Measurements from ENCODE around the gene SMIM5.
"Not testable (repeated sequence)": the region's sequence is repeated elsewhere in the genome, so short reads cannot be mapped to it uniquely, and the experiment has no call there.

The SMIM5 gene

DNA sequence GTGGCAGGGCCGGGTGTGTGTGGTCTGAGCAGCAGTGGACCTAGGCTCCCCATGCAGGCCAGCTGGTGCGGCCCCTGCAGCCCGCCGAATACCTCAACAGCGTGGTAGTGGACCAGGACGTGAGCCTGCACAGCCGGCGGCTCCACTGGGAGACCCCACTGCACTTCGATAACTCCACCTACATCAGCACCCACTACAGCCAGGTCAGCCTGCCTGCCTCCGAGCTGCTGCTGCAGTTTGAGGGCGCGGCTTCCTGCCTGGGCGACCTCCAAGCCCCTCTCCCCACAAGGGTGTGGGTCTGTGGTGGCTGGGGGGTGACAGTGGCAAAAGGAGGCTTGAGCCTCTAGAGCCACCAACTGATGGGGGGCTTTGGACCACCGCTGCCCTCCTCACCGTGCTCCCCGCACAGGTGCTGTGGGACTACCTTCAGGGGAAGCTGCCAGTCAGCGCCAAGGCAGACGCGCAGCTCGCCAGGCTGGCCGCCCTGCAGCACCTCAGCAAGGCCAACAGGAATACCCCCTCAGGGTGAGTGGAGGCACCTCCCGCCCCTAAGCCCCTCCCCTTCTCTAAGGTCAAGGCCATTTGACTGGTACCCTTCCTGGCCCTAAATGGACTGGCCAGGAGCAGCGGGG, 8.4 kb upstream of the SMIM5 start:
- no peak for DNase-seq (ENCODE audit: low read depth in 1 of 2, low spot score in 1 of 2)

DNA sequence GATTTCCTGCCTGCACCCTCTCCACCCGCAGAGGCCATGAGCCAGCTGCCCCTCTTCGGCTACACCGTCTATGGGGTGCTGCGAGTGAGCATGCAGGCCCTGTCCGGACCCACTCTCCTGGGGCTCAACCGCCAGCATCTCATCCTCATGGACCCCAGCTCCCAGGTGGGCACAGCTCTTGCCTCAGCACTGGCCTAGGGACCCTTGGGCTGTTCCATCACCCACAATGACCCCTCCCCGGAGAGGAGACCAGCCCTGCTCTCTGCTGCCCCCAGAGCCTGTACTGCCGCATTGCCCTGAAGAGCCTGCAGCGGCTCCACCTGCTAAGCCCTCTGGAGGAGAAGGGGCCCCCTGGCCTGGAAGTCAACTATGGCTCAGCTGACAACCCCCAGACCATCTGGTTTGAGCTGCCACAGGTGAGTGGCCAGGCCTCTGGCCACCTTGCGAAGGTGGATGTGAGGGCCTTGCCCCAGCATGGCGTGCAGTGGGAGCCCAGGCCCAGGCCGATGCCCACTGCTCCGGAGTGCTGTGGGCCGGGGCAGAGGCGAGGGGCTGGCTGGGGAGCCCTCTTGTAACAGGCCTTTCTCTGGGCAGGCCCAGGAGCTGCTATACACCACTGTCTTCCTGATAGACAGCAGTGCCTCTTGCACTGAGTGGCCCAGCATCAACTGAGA, 7.3 kb upstream of the SMIM5 start:
- DNase-seq (ENCODE audit: low read depth in 1 of 2, low spot score in 1 of 2): no peak

DNA sequence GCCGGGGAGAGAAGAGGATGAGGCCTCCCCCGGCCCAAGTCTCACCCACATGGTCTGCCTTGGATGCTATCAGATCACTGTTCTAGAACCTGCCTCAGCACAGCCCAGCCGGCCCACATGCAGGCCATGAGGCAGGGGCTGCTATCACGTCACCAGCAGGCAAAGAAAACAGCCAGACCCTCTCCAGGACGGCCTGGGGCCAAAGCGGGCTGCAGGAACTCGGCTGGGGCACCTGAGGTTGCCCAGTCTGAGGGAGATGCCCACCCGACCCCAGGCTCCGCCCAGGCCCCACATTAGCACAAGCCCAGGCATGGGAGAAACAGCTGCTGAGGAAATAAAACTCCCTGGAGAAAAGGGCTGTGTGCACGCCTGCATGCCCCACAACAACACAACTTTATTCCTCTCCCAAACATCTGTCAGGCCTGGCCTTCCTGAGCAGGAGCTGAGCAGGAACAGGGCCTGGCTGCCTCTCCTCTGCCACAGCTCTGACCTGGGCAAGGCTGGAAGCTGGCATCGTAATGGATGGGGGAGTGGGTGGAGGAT, 6.7 kb upstream of the SMIM5 start:
- DNase-seq (ENCODE audit: low read depth in 1 of 2, low spot score in 1 of 2): no peak

DNA sequence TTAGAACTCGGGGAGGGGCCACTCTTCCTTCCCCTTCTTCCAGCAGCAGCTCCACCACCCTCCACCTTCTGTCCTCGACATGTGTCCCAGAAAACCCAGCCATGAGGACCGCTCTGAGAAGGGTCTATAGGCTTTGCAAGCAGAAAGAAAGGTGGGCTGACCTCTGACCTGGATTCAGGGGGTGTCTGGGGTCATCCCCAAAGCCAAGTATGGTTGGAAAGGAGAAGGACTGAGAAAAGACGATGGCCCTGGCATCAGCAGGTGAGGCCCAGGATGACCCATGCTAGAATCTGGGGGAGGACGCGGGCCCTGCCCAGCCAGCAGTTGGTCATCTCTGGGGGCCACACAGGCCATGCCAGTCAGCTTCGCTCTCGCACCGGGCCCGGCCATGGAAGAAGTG, 6.1 kb upstream of the SMIM5 start:
- DNase-seq (ENCODE audit: low read depth in 1 of 2, low spot score in 1 of 2): no peak

DNA sequence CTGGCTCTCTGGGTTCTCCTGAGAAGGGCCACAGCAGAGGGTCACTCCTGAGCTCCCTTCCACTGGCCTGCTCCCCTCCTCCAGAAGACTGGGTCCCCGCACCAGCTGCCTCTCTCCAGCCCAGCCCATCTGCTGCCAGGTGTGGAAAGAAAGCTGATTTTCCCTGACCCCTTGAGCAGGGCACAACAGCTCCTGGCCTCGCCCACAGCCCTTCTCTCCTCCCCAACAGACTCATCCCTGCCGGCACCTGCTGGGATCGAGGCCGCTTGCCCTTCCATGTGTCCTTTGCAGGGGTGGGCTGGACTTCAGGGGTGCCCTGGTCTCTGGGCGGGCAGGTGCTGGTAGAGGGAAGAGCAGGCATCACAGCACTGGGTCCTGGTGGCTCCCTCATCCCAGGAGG, 4.8 kb upstream of the SMIM5 start:
- no peak for DNase-seq (ENCODE audit: low read depth in 1 of 2, low spot score in 1 of 2)

DNA sequence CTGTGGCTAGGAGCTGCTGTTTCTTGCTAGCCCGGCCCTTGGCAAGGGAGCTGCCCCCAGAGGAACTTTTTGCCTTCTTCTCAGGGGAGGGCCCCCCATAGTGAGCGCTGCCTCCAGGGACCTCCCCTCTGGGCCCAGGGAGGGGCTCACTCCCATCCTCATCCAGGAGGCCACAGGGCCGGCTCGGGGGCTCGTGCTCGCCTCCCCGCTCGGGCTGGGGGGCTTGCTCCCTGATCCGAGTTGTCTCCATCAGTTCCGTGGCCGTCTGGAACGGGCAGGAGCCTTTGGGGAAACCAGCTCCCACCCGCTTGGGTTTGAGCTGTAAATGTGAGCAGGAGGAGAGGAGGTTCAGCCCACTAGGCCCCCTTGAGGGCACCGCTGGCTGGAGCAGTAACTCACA, 4.1 kb upstream of the SMIM5 start:
- DNase-seq (ENCODE audit: low read depth in 1 of 2, low spot score in 1 of 2): no peak

DNA sequence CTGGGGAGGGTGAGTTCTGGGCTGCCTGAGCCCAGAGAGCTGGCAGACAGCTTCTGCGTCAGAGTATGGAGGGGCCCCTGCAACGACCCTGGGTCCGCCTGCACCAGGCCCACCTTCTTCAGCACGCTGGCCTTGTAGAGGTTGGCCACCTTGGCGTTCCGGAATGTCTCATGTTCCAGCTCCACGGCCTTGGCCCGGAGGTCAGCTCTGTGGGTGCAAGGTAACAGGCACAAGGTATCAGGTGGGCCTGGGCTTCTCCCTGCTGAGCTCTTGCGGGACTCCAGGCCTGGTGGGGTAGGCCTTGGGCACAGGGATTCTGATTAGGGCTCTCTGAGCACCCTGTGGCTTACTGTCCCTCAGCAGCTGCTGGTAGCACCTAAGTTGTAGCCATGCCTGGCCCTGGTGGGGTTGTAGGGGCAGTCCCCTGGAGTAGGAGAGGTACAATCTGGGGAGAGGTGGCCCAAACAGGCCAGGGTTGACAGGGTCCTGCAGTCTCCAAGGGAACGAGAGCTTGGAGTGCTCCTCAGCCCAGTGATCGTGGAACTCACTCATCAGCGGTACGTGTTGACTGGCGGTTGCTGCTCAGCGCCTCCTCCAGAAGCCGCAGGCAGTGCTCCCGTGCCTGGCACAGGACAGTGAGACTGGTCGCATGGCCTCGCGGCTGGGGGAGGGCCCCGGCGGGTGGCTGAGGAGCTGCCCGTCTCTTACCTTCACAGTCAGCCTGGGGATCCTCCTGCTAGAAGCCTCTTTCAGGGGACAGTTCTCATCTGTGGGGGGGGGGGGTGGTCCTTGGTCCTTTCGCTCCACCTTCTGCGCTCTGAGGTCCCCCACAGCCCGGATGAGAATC, 2.9 kb upstream of the SMIM5 start:
- DNase-seq (ENCODE audit: low read depth in 1 of 2, low spot score in 1 of 2): no peak

DNA sequence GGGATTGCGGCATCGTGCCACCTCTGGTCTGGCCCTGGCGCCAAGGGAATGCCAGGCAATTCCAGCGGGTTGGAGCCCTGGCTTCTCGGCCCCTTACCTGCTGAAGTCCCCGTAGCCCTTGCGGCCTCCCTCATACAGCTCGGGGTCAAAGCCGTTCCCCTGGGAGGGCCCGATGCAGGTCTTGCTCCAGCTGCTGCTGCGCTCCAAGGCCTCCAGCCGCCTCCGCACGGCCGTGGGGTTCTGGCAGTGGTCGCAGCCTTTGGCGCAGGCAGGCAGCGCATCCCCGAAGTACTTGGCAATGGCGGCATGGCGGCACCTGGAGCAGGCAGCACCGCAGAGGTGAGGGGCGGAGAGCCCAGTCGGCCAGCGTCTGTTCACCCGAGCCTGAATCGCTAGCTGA, 1.9 kb upstream of the SMIM5 start:
- no peak for DNase-seq (ENCODE audit: low read depth in 1 of 2, low spot score in 1 of 2)

DNA sequence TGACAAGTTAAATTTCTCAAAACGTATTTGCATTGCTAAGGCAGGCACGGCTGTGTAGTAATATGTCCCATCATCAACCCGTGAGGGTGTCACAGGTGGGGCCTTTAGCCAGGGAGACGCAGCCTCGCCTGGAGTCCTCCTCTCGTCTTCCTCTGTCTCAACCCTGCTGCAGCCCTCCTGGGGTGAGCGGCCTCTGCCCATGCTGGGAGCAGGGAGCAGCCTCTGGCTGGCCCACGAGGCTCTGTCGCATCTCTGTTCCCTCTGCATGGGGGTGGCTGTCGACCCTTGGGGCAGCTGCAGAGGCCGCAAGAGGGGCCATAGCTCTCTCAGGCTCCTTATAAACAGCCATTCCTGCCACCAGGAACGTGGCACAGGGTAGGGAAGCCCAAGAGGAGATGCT, 806 bp upstream of the SMIM5 start:
- no peak for DNase-seq (ENCODE audit: low read depth in 1 of 2, low spot score in 1 of 2)

DNA sequence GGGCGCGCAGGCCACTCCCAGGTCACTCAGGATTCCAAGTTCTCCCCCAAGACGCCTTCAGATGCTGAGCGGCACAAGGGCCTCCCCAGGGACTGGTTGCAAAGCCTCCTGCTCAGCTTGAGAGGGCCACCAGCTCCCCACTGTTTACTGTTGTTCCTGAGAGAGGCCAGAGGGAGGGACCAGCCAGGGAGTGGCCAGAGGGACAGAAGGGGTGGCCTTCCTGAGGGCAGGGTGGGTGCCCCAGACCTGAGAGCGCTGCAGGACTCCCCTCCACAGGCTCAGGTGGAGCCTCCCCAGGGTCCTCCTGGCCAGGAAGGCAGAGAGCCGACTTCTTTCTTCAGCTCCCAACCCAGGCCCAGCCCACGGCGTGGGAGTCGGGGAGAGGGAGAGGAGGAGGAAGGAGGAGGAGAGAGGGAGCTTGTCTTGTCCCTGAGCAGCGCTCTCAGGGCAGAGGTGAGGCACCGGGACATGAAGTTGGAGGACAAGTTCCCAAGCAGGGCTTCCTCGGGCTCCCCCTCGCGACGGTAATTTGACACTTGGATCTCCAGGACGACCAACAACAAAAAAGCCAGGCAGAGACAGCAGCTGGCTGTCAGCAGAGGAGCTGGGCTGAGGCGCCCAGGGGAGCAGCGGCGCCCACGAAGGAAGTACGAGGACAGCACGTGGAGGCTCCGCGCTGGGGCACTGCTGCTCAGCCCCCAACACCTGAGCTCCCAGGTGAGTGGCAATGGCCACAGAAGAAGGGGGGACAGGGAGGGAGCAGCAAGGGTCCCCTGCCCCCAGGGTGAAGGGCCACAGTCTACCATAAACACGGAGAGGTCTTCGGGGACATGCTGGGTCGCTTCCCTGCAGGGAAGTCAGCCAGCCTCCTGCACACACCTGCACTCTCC, 497 bp downstream of the SMIM5 start:
- DNase-seq (ENCODE audit: low read depth in 1 of 2, low spot score in 1 of 2): peak; percentile 17 to 28

DNA sequence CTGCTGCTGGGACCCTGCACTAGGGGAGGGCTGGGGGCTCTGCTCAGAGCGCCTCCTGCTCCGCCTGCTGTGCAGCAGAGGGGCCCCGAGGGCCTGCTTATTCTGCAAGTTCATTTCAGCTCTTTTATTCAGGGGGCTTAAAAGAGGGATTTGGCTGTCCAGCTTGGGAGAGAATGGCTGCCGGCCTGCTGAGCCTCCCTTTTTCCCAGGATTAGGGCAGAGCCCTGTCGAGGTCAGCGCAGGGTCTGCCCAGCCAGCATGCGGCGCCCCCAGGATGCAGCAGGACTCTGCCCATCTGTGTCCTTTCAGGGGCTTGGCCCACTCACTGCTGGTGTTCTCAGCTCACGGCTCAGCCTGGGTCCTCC, 1.1 kb downstream of the SMIM5 start:
- no peak for DNase-seq (ENCODE audit: low read depth in 1 of 2, low spot score in 1 of 2)

DNA sequence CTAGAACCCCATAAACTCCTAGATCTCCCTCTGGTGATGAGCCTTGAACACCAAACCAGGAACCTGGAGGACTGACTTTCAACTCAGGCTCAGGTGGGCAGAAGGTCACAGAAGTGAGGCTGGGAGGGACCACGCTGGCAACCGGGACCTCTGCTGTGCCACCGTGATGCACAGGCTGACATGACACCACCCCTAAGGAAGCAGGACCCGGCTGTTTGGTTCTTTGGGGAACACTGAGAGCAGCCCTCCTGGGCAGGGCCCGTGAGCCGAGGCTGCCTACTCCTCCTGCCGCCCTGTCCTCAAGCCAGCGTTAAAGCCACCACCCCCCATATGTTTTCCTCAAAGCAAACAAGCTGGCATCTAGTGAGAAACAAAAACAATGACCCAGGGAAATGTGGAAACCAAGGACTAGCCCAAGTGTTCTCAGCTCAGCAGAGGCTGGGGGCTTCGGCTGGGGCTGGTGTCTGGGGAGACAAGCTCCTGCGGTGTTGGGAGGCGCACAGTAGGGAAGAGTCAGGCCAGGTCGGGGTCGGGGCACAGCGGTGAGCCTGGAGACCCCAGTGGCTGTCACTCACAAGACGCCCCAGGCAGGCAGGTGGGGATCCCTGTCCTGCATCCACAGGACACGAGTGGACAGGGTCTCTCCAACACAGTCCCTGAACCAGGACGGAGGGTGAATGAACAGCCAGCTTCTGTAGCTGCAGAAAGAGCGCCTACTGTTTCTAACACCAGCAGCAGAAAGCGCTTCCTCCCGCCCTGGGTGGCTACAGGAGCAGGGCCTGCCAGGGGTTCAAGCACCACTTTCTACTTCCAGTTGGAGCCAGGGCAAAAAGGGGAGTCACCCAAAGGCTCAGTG, 1.7 kb downstream of the SMIM5 start:
- no peak for DNase-seq (ENCODE audit: low read depth in 1 of 2, low spot score in 1 of 2)

DNA sequence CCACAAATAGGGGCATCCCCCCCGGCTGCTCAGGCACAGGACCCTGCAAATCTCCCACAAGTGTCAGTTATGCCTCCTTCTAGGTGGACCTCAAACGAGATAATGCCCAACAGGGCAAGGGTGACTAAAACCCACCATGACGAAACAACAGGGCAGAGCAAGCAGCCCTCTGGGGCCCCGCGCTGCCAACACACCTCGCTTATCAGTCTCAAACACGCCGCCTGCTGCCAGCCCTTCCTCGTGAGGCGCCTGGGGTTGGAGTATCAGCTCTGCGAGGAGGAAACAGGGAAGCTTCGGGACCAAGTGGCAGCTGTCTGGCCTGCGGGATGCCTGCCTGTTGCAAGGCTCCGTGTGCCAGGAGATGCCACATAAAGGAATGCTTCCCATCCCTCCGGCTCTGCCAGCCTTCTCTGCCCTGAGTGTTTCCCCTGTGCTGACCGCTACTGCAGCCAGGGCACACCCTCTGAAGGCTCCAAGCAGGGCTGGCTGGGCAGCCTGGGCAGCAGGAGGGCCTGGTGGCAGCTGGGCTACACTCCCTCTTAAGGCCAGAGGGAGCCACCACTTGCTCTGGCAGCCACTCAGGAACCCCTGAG, 2.5 kb downstream of the SMIM5 start:
- no peak for DNase-seq (ENCODE audit: low read depth in 1 of 2, low spot score in 1 of 2)

DNA sequence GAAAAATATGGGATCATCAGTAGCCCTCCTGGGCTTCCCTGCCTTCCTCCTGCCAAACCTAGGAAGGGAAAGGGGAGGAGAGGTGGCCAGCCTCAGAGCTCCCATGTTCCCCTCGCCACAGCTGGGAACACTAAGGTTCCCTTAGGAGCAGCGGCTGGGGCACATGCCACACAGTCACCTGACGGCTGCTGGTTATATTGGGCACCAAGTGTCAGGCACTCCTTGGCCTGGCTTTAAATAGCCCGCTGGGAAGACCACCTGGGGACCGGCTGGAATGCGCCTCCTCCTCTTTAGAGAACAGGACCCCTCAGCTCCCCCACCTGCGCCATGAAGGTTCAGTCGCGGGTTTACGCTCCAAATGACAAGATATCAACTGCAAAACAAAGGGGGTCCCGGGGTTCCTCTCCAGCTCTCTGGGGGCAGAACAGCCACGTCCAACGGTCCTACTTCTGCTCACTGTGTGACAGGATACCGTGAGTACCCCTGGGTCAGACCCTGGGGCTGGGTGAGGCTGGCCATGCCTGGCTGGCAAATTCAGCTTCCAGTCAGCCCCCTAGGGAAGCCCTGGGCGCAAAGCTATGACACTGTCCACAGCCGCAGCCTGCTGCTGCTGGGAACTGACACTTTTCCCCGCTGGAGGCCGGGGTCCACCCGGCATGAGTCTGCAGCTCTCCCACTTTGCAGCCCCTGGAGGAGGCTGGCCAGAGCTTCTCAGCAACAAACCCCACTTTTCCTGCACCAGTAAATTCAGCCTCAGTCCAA, 3.3 kb downstream of the SMIM5 start:
- DNase-seq (ENCODE audit: low read depth in 1 of 2, low spot score in 1 of 2): no peak

DNA sequence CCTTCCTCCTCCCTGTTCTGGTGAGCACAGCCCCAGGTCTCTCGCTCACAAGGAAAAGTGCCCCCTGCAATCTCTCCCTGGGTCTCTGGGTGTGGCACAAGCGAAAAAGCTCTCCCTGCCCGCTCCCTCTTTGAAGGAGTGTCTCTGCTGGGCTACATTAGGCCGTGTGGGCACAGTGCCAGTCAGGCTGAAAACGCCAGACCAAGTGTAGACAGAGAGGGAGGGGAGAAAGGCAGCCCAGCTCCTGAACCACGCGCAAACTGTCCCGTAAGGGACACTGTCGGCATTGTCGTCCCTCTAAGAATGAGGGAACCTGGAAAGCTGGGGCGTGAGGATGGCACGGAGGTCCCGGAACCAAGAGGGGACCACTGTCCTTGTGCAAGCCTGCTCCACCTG, 3.9 kb downstream of the SMIM5 start:
- no peak for DNase-seq (ENCODE audit: low read depth in 1 of 2, low spot score in 1 of 2)

DNA sequence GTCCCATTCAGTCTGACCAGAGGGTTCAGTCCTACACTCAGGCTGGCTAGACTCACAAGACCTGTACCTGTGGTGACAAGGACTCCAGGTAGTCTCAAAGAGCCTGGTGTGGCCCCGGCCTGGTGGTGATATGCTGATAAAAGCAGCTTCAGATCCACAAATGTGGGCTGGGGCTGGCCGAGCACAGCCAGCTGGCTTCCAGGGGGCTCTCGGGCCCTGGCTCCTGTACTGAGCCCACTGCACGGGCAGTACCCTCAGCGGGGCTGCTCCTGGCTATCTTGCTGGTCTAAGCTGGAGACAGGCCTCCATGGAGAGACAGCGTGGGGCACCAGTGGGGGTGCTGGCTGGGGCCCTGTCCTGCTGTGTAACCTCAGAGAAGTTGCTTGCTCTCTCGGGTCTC, 4.3 kb downstream of the SMIM5 start:
- no peak for DNase-seq (ENCODE audit: low read depth in 1 of 2, low spot score in 1 of 2)

DNA sequence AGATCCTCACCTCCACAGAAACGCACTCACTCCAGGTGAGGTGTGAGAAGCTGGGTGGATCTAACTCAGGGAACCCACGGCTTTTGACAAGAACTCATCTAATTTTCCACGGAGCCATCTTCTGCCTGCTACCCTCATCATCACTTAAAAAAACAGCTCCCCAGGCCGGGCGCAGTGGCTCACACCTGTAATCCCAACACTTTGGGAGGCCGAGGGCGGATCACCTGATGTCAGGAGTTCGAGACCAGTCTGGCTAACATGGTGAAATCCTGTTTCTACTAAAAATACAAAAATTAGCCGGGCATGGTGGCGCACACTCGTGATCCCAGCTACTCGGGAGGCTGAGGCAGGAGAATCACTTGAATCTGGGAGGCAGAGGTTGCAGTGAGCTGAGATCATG, 4.8 kb downstream of the SMIM5 start:
- not testable (repeated sequence) for DNase-seq (ENCODE audit: low read depth in 1 of 2, low spot score in 1 of 2)

DNA sequence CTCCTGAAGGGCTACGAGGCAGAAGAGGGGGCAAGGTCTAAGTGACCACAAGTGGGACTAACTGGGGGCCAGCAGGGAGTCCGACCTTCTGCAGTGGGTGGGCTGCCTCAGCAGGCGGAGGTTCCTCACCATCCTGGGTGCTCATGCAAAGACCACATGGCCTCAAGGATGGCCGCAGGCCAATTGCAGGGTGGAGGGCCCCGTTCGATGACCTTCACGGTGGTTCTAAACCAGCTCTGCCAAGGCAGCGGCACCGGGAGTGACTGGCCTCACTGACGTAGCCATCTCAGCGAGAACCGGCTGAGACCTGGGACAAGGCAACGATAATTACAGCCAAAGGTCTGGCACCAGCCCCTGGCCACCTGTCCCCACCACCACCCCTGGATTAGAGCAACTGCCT, 5.7 kb downstream of the SMIM5 start:
- no peak for DNase-seq (ENCODE audit: low read depth in 1 of 2, low spot score in 1 of 2)

DNA sequence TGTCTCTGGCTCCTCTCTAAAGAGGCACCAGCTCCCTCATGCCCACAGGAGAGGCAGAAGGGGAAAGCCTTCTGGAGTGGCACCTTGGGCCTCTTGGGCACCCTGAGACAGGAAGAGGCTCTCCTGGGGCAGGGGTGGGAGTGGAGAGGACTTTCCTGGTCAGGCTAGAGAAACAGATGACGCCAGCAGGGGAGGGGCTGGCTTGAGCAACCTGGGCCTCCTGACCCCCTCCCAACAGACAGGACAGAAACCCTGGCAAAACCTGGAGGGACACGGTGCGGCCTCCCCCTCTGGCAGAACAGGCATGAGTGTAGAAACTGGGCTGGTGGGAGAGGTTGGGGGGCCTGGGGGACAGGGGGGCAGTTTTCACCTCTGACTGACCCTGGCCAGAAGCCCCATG, 6.1 kb downstream of the SMIM5 start:
- no peak for DNase-seq (ENCODE audit: low read depth in 1 of 2, low spot score in 1 of 2)
